HL-60/S4 (cell line): ENCODE results near the gene EVI2B.
"Not testable (repeated sequence)": the region's sequence is repeated elsewhere in the genome, so short reads cannot be mapped to it uniquely, and the experiment has no call there.

Experiments used
- in situ Hi-C: fragments of 300-500 bp; cut with MboI; formaldehyde crosslinking; loops from 2 replicates; pipeline ENCODE4 v1.14.3; 2022; ENCODE audit warnings: low sequenced_read_pairs

Gene EVI2B

GRCh38 chr17:31313982-31314781 lies at the start of gene EVI2B:
TSS of gene EVI2B (minus strand) at chr17:31314054. CDS start at chr17:31305609, 8,445 bp downstream.
- in situ Hi-C loops = no loop called here

- in situ Hi-C loops = no loop called here
Measured at GRCh38 chr17:31357839-31358394, 44.1 kb upstream of the EVI2B start.

- in situ Hi-C loops = no loop called here
Measured at GRCh38 chr17:31357091-31357490, 43.2 kb upstream of the EVI2B start.

GRCh38 chr17:31355935-31356334 lies 42.1 kb upstream of the EVI2B start:
- in situ Hi-C loops = no loop called here

- in situ Hi-C loops = no loop called here
Measured at GRCh38 chr17:31349454-31349853, 35.6 kb upstream of the EVI2B start.

- in situ Hi-C loops = not testable (repeated sequence)
Measured at GRCh38 chr17:31345191-31345747, 31.4 kb upstream of the EVI2B start.

- in situ Hi-C loops = no loop called here
Measured at GRCh38 chr17:31339906-31340661, 26.2 kb upstream of the EVI2B start.

GRCh38 chr17:31329221-31329620 lies 15.4 kb upstream of the EVI2B start:
- in situ Hi-C loops = no loop called here

GRCh38 chr17:31328160-31328535 lies 14.3 kb upstream of the EVI2B start:
- in situ Hi-C loops = no loop called here

- in situ Hi-C loops = no loop called here
Measured at GRCh38 chr17:31327534-31328159, 13.8 kb upstream of the EVI2B start.

- in situ Hi-C loops = no loop called here
Measured at GRCh38 chr17:31323551-31323950, 9.7 kb upstream of the EVI2B start.

- in situ Hi-C loops = no loop called here
Measured at GRCh38 chr17:31321966-31322365, 8.1 kb upstream of the EVI2B start.

GRCh38 chr17:31321481-31321880 lies 7.6 kb upstream of the EVI2B start, which contains the start of gene EVI2A:
TSS of gene EVI2A (minus strand) at chr17:31321622. CDS start at chr17:31319013, 2,609 bp downstream.
- in situ Hi-C loops = no loop called here

GRCh38 chr17:31320791-31321190 lies 6.9 kb upstream of the EVI2B start:
- in situ Hi-C loops = no loop called here

- in situ Hi-C loops = no loop called here
Measured at GRCh38 chr17:31320241-31320640, 6.4 kb upstream of the EVI2B start.

- in situ Hi-C loops = no loop called here
Measured at GRCh38 chr17:31318851-31319661, 5.2 kb upstream of the EVI2B start.

GRCh38 chr17:31318298-31318801 lies 4.5 kb upstream of the EVI2B start:
- in situ Hi-C loops = no loop called here

GRCh38 chr17:31314782-31315100 lies 887 bp upstream of the EVI2B start:
- in situ Hi-C loops = no loop called here

- in situ Hi-C loops = not testable (repeated sequence)
Measured at GRCh38 chr17:31312223-31312622, 1.6 kb downstream of the EVI2B start.

- in situ Hi-C loops = no loop called here
Measured at GRCh38 chr17:31311526-31311925, 2.3 kb downstream of the EVI2B start.
